ENCODE data around the gene ADAMTS8. TPM values are rescaled to one million over a fixed set of nuclear protein-coding genes. Genes with fewer than 3 reads are reported as not detected.

Gene ADAMTS8
- total and polyA plus RNA-seq, 11 donors = 0.12 to 2.8 (median 0.87) TPM

DNA sequence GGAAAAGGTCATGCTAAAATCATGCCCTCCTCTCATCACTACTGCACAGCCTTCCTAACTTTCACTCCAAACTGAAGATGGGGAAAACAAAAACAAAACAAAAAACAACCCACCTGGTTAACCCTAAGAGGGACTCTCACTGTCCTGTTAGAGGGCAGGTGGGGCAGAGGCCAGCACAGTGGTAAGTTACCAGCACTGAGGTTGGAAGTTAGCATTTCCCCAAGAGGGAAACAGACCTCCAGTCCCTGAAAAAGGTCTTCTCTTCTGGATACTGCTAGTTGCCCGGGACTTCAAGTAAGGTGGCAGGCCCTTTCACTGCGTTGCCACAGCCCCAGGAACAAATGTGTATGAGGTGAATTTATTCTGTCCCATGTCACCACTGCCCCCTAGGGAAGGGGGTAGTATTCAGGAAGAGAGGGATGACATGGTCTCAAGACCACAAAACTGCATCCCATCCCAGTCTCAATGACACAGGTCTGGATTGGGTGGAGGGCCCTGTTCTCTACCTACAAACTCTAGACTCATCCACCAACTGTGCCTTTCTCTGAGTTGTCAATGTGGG is 792 bp upstream of the ADAMTS8 start:
- Histone ChIP-seq H3K27ac (no peak overlapping the region), H3K4me1 (peaks cover 0 to 32% (median 14%) of the 10 kb centered on the region in 12 donors)
- TF ChIP-seq, protein P1, sequence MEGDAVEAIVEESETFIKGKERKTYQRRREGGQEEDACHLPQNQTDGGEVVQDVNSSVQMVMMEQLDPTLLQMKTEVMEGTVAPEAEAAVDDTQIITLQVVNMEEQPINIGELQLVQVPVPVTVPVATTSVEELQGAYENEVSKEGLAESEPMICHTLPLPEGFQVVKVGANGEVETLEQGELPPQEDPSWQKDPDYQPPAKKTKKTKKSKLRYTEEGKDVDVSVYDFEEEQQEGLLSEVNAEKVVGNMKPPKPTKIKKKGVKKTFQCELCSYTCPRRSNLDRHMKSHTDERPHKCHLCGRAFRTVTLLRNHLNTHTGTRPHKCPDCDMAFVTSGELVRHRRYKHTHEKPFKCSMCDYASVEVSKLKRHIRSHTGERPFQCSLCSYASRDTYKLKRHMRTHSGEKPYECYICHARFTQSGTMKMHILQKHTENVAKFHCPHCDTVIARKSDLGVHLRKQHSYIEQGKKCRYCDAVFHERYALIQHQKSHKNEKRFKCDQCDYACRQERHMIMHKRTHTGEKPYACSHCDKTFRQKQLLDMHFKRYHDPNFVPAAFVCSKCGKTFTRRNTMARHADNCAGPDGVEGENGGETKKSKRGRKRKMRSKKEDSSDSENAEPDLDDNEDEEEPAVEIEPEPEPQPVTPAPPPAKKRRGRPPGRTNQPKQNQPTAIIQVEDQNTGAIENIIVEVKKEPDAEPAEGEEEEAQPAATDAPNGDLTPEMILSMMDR (IDR thresholded peaks at IDR 0.05) = no peak
- no peak for TF ChIP-seq POLR2A (IDR thresholded peaks at IDR 0.05)

DNA sequence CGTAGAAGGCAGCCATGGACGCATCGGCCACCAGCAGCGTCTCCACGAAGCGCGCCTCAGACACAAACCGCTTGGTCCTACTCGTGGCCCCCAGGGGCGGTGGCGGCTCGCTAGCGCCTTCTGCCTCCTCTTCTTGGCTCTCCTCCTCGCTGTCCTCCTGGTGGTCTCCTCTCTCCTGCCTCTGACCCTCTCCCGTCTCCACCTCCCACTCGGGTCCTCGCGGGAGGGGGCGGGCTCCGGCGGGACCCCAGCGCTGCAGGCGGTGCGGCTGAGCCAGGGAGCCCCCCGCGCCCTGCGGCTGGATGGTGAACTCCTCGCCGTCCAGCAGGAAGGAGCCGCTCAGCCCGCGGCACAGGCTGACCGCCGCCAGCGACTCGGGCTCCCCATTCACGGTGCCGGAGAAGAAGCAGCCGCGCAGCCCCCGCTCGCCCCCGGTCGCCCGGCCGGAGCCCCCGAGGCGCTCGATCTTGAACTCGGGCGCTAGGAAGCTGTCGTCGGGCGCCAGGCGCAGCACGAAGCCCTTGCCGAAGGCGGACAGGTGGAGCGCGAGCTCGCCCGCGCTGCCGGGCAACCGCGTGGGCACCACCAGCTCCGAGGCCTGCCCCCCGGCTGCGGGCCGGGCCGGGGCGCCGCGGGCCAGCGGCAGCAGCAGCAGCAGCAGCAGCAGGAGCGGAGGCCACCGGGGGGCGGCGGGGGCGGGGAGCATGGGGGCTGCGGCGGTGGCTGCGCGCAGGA is 661 bp downstream of the ADAMTS8 start:
- peak overlapping the region in 11 of 12 donors; percentile 35 to 59 (median 50) for H3K4me3 ChIP-seq
- WGBS, 4 donors = 0 to 1% (median 1%) methylated on average over 37 to 84 of the region's 84 CpGs
- peak overlapping the region in 1 of 12 donors; percentile 49 for H3K27ac ChIP-seq
- no peak for TF ChIP-seq POLR2A (IDR thresholded peaks at IDR 0.05)
- TF ChIP-seq, protein P1 (IDR thresholded peaks at IDR 0.05) = peak in 6 of 12 donors; percentile 12 to 42 (median 27)
- ATAC-seq (peak in 2 of 4 donors; percentile 9 to 32), DNase-seq (peak in 2 of 5 donors; percentile 38 to 65)
- H3K36me3 ChIP-seq = no peaks in the 10 kb centered on the region
- intact Hi-C loops (cut with DNase I) = loop anchor here in 6 of 10 donors (2.0 to 5.0 kb wide), 4 partner anchors 35 to 215 kb away; no protein-coding TSS in a partner anchor
- H3K4me1 ChIP-seq = peaks cover 0 to 32% (median 14%) of the 10 kb centered on the region in 12 donors
- peaks cover 0 to 55% (median 12%) of the 10 kb centered on the region in 9 donors for H3K27me3 ChIP-seq
- no peaks in the 10 kb centered on the region for H3K9me3 ChIP-seq

More for the DNA sequence above, 792 bp upstream of the ADAMTS8 start:
- DNase-seq (peak in 1 of 5 donors; percentile 31), ATAC-seq (no peak)
- 73 to 100% (median 83%) methylated on average over 2 of the region's 2 CpGs for WGBS, 4 donors
- Histone ChIP-seq H3K36me3 (no peaks in the 10 kb centered on the region), H3K9me3 (no peaks in the 10 kb centered on the region), H3K4me3 (peak overlapping the region in 5 of 12 donors; percentile 45 to 59 (median 57)), H3K27me3 (peaks cover 0 to 55% (median 12%) of the 10 kb centered on the region in 9 donors)
- intact Hi-C loops (cut with DNase I) = loop anchor here in 5 of 10 donors (2.0 to 5.0 kb wide), 3 partner anchors 37 to 217 kb away; no protein-coding TSS in a partner anchor

DNA sequence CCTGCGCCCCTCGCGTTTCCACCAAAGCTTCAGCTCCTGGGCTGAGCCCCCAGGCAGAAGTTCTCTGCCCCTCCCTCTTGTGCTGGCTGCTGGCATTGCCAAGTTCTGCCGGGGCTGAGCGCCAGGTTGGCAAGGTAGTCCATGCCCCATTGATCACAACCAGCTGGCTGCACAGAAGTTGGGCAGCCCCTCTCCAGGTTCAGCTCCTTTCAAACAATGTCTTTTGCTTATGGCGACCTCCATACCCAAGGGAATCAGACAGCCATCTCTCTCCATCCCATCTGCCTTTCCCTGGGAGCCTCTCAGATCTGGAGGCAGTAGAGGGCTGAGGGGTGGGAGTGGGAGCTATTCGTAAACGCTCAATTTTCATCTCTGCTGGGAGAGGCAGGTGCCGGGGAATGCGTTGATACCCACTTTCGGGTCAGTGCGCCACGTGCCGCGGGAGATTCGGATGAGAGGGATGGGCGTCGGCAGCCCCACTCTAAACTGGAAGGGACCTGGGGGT is 1.5 kb downstream of the ADAMTS8 start:
- H3K9me3 ChIP-seq = no peaks in the 10 kb centered on the region
- no peaks in the 10 kb centered on the region for H3K36me3 ChIP-seq
- WGBS, 4 donors = 33 to 46% (median 38%) methylated on average over 18 of the region's 18 CpGs
- H3K4me3 ChIP-seq = peak overlapping the region in 7 of 12 donors; percentile 36 to 59 (median 51)
- intact Hi-C loops (cut with DNase I) = loop anchor here in 5 of 10 donors (2.0 to 5.0 kb wide), 3 partner anchors 35 to 215 kb away; no protein-coding TSS in a partner anchor
- H3K4me1 ChIP-seq = peaks cover 0 to 32% (median 14%) of the 10 kb centered on the region in 12 donors
- TF ChIP-seq, protein P1 (IDR thresholded peaks at IDR 0.05) = no peak
- TF ChIP-seq POLR2A (IDR thresholded peaks at IDR 0.05) = no peak
- DNase-seq (peak in 1 of 5 donors; percentile 51), ATAC-seq (no peak)
- peak overlapping the region in 1 of 12 donors; percentile 49 for H3K27ac ChIP-seq
- H3K27me3 ChIP-seq = peaks cover 0 to 55% (median 12%) of the 10 kb centered on the region in 9 donors

Data from heart left ventricle (tissue), 16 donors.